NT2/D1 (cell line): ENCODE results near the gene CADM4.

ENCODE experiments used
- DNase-seq: peaks from one replicate; pipeline ENCODE4 v3.0.0-alpha.2; 2011; ENCODE audit warnings: low read depth, low spot score
- H3K27me3 ChIP-seq: 2 replicates; pipeline ENCODE4 v1.6.0; 2011; ENCODE audit warnings: mild to moderate bottlenecking; ENCODE audit not compliant: insufficient read length, insufficient read depth
- H3K36me3 ChIP-seq: 2 replicates; pipeline ENCODE4 v1.6.1; 2011; ENCODE audit warnings: mild to moderate bottlenecking, low read length, mixed read lengths; ENCODE audit not compliant: insufficient read depth, insufficient read length
- H3K4me1 ChIP-seq: 2 replicates; pipeline ENCODE4 v1.5.1; 2011; ENCODE audit not compliant: insufficient read depth, insufficient read length
- H3K4me3 ChIP-seq: 2 replicates; pipeline ENCODE4 v1.5.1; 2011; ENCODE audit warnings: low read depth; ENCODE audit not compliant: insufficient read length
- H3K9ac ChIP-seq: 2 replicates; pipeline ENCODE4 v1.6.0; 2011; ENCODE audit warnings: low read depth; ENCODE audit not compliant: insufficient read length
- H3K9me3 ChIP-seq: 2 replicates; pipeline ENCODE4 v1.5.1; 2011; ENCODE audit warnings: mild to moderate bottlenecking, low read length; ENCODE audit not compliant: insufficient read depth
- SUZ12 ChIP-seq: IDR thresholded peaks from 2 replicates; pipeline ENCODE4 v1.6.1; 2011; ENCODE audit not compliant: insufficient read length, insufficient read depth; ENCODE audit errors: extremely low read depth
- YY1 ChIP-seq: IDR thresholded peaks from 2 replicates; pipeline ENCODE4 v1.6.1; 2011; ENCODE audit not compliant: insufficient read length, insufficient read depth
- ZNF274 ChIP-seq: IDR thresholded peaks from 2 replicates; pipeline ENCODE4 v1.6.1; 2011; ENCODE audit warnings: mild to moderate bottlenecking, low read depth, low read length

CADM4 gene

DNA sequence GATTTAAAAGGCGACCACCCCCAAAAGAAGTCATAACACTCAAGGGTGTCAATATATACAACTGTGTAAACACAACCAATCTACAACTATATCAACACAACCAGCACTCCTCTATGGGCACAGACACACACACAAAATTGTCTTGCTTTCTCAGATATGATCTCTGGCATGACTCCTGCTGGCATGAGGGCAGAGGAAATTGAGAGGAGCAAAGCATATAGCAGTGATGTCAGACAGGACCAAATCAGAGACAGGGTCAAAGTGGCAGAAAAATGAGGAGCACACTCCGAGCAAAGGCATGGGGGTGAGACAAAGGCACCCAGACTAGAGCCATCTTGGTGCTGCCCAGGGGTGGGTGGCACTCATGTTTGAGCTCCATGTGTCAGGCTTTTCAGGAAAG lies 53.3 kb downstream of the CADM4 start:
- no peaks in the 10 kb centered on the region for H3K9me3 ChIP-seq
- peaks cover 34% of the 10 kb centered on the region for H3K36me3 ChIP-seq
- no peaks in the 10 kb centered on the region for H3K27me3 ChIP-seq
- no peak overlapping the region for H3K4me3 ChIP-seq
- no peak overlapping the region for H3K9ac ChIP-seq
- TF ChIP-seq YY1 (no peak), SUZ12 (no peak), ZNF274 (no peak)
- no peak for DNase-seq
- H3K4me1 ChIP-seq: no peaks in the 10 kb centered on the region

DNA sequence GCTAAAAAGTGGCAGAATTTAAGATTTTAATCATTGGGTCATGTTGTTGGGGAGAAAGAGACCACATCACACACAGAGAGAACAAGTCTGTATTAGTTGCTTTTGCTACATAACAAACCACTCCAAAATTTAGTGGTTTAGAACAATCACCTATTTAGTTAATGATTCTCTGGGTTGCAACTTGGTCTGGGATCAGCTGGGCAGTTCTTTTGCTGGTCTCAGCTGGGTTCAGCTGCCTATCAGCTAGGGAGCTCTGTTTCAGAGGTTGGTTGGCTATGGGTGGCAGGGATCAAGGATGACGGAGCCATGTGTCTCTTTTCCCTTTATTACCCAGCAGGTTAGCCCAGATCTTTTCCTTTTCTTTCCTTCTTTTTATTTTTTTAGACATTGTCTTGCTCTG lies 55.2 kb downstream of the CADM4 start:
- Histone ChIP-seq H3K27me3 (no peaks in the 10 kb centered on the region), H3K9me3 (no peaks in the 10 kb centered on the region), H3K4me3 (no peak overlapping the region), H3K36me3 (peaks cover 21% of the 10 kb centered on the region), H3K9ac (no peak overlapping the region), H3K4me1 (no peaks in the 10 kb centered on the region)
- DNase-seq: no peak
- no peak for TF ChIP-seq YY1
- no peak for TF ChIP-seq ZNF274
- no peak for TF ChIP-seq SUZ12

DNA sequence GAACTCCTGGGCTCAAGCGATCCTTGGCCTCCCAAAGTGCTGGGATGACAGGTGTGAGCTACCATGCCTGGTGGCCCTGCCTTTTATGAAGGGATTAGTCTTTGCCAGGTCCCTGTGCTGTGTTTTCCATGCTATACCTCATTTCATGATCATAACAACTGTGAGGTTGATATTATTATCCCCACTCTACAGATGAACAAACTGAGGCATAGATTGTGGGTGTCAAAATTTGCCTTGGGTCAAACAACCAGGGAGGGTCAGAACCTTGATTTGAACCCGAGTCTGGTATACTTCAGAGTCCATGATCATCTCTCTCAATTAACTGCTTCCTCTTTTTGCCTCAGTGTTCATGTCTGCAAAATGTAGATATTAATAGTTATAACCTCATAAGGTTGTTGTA lies 57.2 kb downstream of the CADM4 start:
- Histone ChIP-seq H3K36me3 (peaks cover 15% of the 10 kb centered on the region), H3K4me1 (no peaks in the 10 kb centered on the region), H3K9me3 (no peaks in the 10 kb centered on the region), H3K4me3 (no peak overlapping the region), H3K9ac (no peak overlapping the region), H3K27me3 (no peaks in the 10 kb centered on the region)
- no peak for TF ChIP-seq ZNF274
- TF ChIP-seq SUZ12: no peak
- TF ChIP-seq YY1: no peak
- no peak for DNase-seq

DNA sequence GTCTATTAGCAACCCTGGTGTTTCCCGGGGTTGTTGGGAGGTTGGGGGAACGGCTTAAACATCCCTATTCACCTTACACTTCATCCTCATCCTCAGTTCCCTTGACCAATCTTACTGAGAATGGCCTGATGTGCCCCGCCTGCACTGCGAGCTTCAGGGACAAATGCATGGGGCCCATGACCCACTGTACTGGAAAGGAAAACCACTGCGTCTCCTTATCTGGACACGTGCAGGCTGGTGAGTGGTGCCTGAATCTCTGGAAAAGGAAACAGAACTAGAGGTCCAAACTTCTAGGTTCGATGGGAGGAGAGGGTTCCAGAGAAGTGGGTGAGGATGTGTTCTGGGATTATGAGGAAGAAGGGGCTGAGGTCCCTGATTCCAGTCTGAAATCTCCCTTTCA lies 58.2 kb downstream of the CADM4 start:
- peaks cover 7% of the 10 kb centered on the region for H3K36me3 ChIP-seq
- no peaks in the 10 kb centered on the region for H3K27me3 ChIP-seq
- TF ChIP-seq ZNF274: no peak
- TF ChIP-seq SUZ12: no peak
- no peak for TF ChIP-seq YY1
- H3K9ac ChIP-seq: peak overlapping the region; percentile 28
- no peaks in the 10 kb centered on the region for H3K4me1 ChIP-seq
- no peak overlapping the region for H3K4me3 ChIP-seq
- no peaks in the 10 kb centered on the region for H3K9me3 ChIP-seq
- DNase-seq: no peak

DNA sequence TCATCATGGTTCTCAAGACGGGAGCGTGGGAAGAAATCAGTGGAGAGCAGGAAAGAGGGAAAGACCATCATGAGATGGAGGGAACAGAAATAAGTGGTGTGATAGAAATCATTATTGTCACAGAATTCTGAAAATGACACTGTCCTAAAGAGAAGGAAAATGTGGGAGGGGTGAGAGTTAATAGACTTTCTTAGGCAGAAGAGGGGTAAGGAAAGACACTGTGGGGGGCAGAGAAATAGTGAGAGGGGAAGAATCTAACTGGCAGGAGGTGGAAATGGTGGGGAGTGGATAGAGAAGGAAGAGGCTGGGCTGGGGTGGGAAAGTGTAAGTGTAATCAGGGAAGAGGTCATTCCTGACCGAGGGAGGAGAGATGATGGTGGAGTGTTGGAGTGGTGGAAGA lies 60.9 kb downstream of the CADM4 start:
- TF ChIP-seq SUZ12: no peak
- TF ChIP-seq YY1: no peak
- no peak for TF ChIP-seq ZNF274
- DNase-seq: no peak
- no peak overlapping the region for H3K9ac ChIP-seq
- H3K36me3 ChIP-seq: peaks cover 4% of the 10 kb centered on the region
- H3K4me1 ChIP-seq: peaks cover 6% of the 10 kb centered on the region
- H3K9me3 ChIP-seq: no peaks in the 10 kb centered on the region
- no peak overlapping the region for H3K4me3 ChIP-seq
- no peaks in the 10 kb centered on the region for H3K27me3 ChIP-seq

DNA sequence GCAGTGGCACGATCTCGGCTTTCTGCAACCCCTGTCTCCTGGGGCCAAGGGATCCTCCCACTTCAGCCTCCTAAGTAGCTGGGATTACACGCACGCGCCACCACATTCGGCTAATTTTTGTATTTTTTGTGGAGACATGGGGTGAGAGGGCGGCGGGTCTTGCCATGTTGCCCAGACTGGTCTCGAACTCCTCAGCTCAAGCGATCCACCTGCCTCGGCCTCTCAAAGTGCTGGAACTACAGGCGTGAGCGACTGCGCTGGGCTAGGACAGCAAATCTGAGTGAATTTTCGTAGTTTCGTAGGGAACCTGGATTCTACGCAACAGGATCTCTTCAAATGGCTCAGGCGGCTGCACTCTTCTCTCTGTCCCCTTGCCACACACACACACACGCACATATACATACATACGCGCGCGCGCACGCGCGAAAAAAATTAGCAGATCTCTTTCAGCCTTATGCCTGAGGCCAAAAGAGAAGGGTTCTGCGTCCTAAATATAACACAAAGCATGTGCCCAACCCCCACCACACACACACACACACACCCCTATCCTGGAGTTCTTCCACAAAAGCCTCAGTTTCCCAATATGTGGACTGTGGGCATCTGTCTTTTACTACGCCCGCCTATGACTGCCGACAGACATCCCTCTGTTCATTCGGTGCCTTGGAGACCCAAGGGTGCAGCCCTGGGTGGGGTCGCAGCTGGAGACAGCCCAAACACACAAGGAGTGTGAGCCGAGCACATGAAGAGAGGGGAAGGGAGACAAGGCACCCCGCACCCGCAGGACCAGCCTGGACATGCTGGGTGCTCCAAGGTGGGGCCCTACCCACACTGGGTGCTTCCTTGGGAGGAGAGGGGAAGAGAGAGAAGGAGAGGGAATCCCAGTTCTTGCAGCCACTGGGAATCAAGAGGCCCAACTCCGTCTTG lies 63.4 kb downstream of the CADM4 start:
- TF ChIP-seq ZNF274 (no peak), YY1 (no peak), SUZ12 (no peak)
- no peak overlapping the region for H3K9ac ChIP-seq
- no peak for DNase-seq
- H3K27me3 ChIP-seq: no peaks in the 10 kb centered on the region
- peaks cover 6% of the 10 kb centered on the region for H3K4me1 ChIP-seq
- H3K36me3 ChIP-seq: peaks cover 12% of the 10 kb centered on the region
- peak overlapping the region; percentile 11 for H3K4me3 ChIP-seq
- H3K9me3 ChIP-seq: no peaks in the 10 kb centered on the region

DNA sequence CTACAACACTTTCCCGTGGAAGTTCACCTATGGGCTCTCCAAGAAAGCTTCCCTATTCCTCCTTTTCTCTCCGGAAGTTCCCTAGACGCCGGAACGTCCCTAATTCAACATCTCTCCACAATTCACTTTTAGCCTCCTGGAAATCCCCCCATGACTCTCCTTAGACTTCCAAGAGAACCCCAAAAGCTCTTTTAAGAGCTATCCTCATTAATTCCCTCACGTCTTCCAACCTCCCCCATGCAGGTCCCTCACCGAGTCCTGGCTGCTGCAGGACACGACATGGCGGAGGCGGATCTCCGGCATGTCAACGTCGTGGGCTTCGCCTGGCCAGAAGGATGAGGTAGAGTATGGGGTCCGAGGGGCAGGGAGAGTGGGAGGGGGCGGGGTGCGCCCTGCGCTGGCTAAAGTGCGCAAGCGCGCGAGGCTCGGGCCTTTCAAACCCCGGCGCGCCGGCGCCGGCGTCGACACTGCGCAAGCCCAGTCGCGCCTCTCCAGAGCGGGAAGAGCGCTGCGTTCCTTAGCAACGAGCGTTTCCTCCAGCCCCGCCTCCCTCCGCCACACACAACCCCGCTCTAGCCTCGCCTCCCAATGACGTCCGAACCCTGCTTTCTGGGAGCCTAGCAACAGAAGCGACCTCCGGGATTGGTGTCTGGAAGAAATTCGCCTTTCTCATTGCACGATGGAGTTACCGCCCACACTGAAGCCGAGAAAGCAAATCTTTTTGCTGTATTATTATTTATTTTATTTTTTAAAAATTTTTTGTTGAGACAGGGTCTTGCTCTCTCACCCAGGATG lies 64.3 kb downstream of the CADM4 start, which contains the start of the genes PINLYP and XRCC1:
Gene PINLYP, plus strand, starts transcription at position 646 of the 795 bp plus-strand sequence. CDS start 1,391 bp downstream, outside the sequence.
Gene XRCC1, minus strand, starts transcription at position 372 of the 795 bp plus-strand sequence. Its CDS starts 69 bp downstream, at position 303.
- Histone ChIP-seq H3K4me1 (peaks cover 6% of the 10 kb centered on the region), H3K9me3 (no peaks in the 10 kb centered on the region), H3K27me3 (no peaks in the 10 kb centered on the region), H3K4me3 (peak within 1 kb of the TSS; percentile 57), H3K9ac (peak within 1 kb of the TSS; percentile 84), H3K36me3 (peaks cover 12% of the 10 kb centered on the region)
- DNase-seq: peak; percentile 95
- TF ChIP-seq SUZ12: no peak
- no peak for TF ChIP-seq ZNF274
